ENCODE measurements around the gene VILL. TPM values are rescaled to one million over a fixed set of nuclear protein-coding genes. Genes with fewer than 3 reads are reported as not detected.

Gene VILL
- polyA plus RNA-seq, 1 donor from 2014 or later = not detected

- Histone ChIP-seq H3K4me2 (ENCODE audit: low read length) (no peak overlapping the region), H4K20me1 (ENCODE audit: insufficient read depth) (no peaks in the 10 kb centered on the region), H3K9ac (ENCODE audit: low read length) (no peak overlapping the region), H3K79me2 (replicated peaks; ENCODE audit: insufficient read depth, low read length) (no peaks in the 10 kb centered on the region), H3K4me3 (ENCODE audit: low read length) (no peak overlapping the region), H3K36me3 (ENCODE audit: insufficient read depth, low read length) (no peaks in the 10 kb centered on the region), H3K9me2 (ENCODE audit: insufficient read depth, low read length) (no peaks in the 10 kb centered on the region), H3K27ac (ENCODE audit: low read length) (no peak overlapping the region), H3K27me3 (ENCODE audit: insufficient read depth, low read depth, low read length) (no peaks in the 10 kb centered on the region), H3F3A (ENCODE audit: insufficient read depth, low read length, poor library complexity, severe bottlenecking) (no peaks in the 10 kb centered on the region), H2AFZ (ENCODE audit: low read depth, low read length) (no peak overlapping the region), H3K9me3 (ENCODE audit: low read length) (no peaks in the 10 kb centered on the region)
- TF ChIP-seq EZH2 (IDR thresholded peaks at IDR 0.05; ENCODE audit: borderline replicate concordance, insufficient read depth, low read length, poor library complexity, severe bottlenecking) = no peak
- TF ChIP-seq SMC3 (conservative IDR thresholded peaks at IDR 0.05; ENCODE audit: poor library complexity) = no peak
- TF ChIP-seq MXI1 (conservative IDR thresholded peaks at IDR 0.05; ENCODE audit: poor library complexity, severe bottlenecking) = no peak
- TF ChIP-seq POLR2AphosphoS5 (IDR thresholded peaks at IDR 0.05) = no peak
- TF ChIP-seq EP300 (conservative IDR thresholded peaks at IDR 0.05; ENCODE audit: poor library complexity, severe bottlenecking) = no peak
- TF ChIP-seq RAD21 (conservative IDR thresholded peaks at IDR 0.05) = no peak
- no peak for TF ChIP-seq CTCF (IDR thresholded peaks at IDR 0.05; ENCODE audit: poor library complexity, severe bottlenecking)
- no peak for TF ChIP-seq REST (IDR thresholded peaks at IDR 0.05; ENCODE audit: borderline replicate concordance)
- no peak for TF ChIP-seq TAF1 (IDR thresholded peaks at IDR 0.05; ENCODE audit: low read depth)
Measured at GRCh38 chr3:37953707-37954394, 36.7 kb upstream of the VILL start.

- H3K4me3 ChIP-seq (ENCODE audit: low read length) = no peak overlapping the region
- H3K9me3 ChIP-seq (ENCODE audit: low read length) = no peaks in the 10 kb centered on the region
- no peaks in the 10 kb centered on the region for H3K36me3 ChIP-seq (ENCODE audit: insufficient read depth, low read length)
- no peak overlapping the region for H3K27ac ChIP-seq (ENCODE audit: low read length)
- H4K20me1 ChIP-seq (ENCODE audit: insufficient read depth) = no peaks in the 10 kb centered on the region
- H3F3A ChIP-seq (ENCODE audit: insufficient read depth, low read length, poor library complexity, severe bottlenecking) = no peaks in the 10 kb centered on the region
- no peak overlapping the region for H3K9ac ChIP-seq (ENCODE audit: low read length)
- no peak overlapping the region for H3K4me2 ChIP-seq (ENCODE audit: low read length)
- no peaks in the 10 kb centered on the region for H3K79me2 ChIP-seq (replicated peaks; ENCODE audit: insufficient read depth, low read length)
- TF ChIP-seq POLR2AphosphoS5 (IDR thresholded peaks at IDR 0.05) (no peak), CTCF (IDR thresholded peaks at IDR 0.05; ENCODE audit: poor library complexity, severe bottlenecking) (no peak), EP300 (conservative IDR thresholded peaks at IDR 0.05; ENCODE audit: poor library complexity, severe bottlenecking) (no peak), TAF1 (IDR thresholded peaks at IDR 0.05; ENCODE audit: low read depth) (no peak), RAD21 (conservative IDR thresholded peaks at IDR 0.05) (no peak), EZH2 (IDR thresholded peaks at IDR 0.05; ENCODE audit: borderline replicate concordance, insufficient read depth, low read length, poor library complexity, severe bottlenecking) (no peak), REST (IDR thresholded peaks at IDR 0.05; ENCODE audit: borderline replicate concordance) (no peak), MXI1 (conservative IDR thresholded peaks at IDR 0.05; ENCODE audit: poor library complexity, severe bottlenecking) (no peak), SMC3 (conservative IDR thresholded peaks at IDR 0.05; ENCODE audit: poor library complexity) (no peak)
- no peak overlapping the region for H2AFZ ChIP-seq (ENCODE audit: low read depth, low read length)
- H3K27me3 ChIP-seq (ENCODE audit: insufficient read depth, low read depth, low read length) = no peaks in the 10 kb centered on the region
- H3K9me2 ChIP-seq (ENCODE audit: insufficient read depth, low read length) = no peaks in the 10 kb centered on the region
Measured at GRCh38 chr3:37954881-37955280, 35.7 kb upstream of the VILL start.
